IPS DF 4.7 (cell line): ENCODE results near the gene MYCBPAP.

Source experiments
- DNase-seq: peaks from one replicate; pipeline ENCODE4 v3.0.0-alpha.2; 2013; ENCODE audit warnings: low spot score; ENCODE audit errors: extremely low read depth

MYCBPAP gene

GRCh38 chr17:50507871-50508572 lies at the start of gene MYCBPAP:
Gene MYCBPAP (plus strand): TSS chr17:50508439. CDS start chr17:50508675, 236 bp downstream.
- DNase-seq: no peak

- DNase-seq: no peak
These were observed 49.2 kb upstream of the MYCBPAP start for GRCh38 chr17:50458701-50459676.

- no peak for DNase-seq
These were observed 48.5 kb upstream of the MYCBPAP start for GRCh38 chr17:50459756-50460155.

GRCh38 chr17:50460831-50461526 lies 47.3 kb upstream of the MYCBPAP start:
- DNase-seq: no peak

GRCh38 chr17:50461550-50462132 lies 46.6 kb upstream of the MYCBPAP start:
- no peak for DNase-seq

- DNase-seq: no peak
These were observed 45.8 kb upstream of the MYCBPAP start for GRCh38 chr17:50462446-50462845.

- DNase-seq: no peak
These were observed 44.1 kb upstream of the MYCBPAP start for GRCh38 chr17:50464121-50464520.

- DNase-seq: no peak
These were observed 43.5 kb upstream of the MYCBPAP start for GRCh38 chr17:50464736-50465135.

- no peak for DNase-seq
These were observed 43.1 kb upstream of the MYCBPAP start for GRCh38 chr17:50465171-50465570.

- DNase-seq: no peak
These were observed 42.6 kb upstream of the MYCBPAP start for GRCh38 chr17:50465635-50466034.

- DNase-seq: no peak
These were observed 41.7 kb upstream of the MYCBPAP start for GRCh38 chr17:50466371-50467113.

GRCh38 chr17:50467114-50467854 lies 41.0 kb upstream of the MYCBPAP start:
- no peak for DNase-seq

- no peak for DNase-seq
These were observed 40.4 kb upstream of the MYCBPAP start for GRCh38 chr17:50467855-50468303.

- no peak for DNase-seq
These were observed 39.7 kb upstream of the MYCBPAP start, which contains the start of gene CHAD for GRCh38 chr17:50468304-50469207. Gene CHAD (minus strand): TSS chr17:50468880. CDS start chr17:50468813, 67 bp downstream.

- no peak for DNase-seq
These were observed 39.0 kb upstream of the MYCBPAP start for GRCh38 chr17:50469208-50469605.

GRCh38 chr17:50469671-50470305 lies 38.5 kb upstream of the MYCBPAP start:
- DNase-seq: no peak

- DNase-seq: no peak
These were observed 37.8 kb upstream of the MYCBPAP start for GRCh38 chr17:50470426-50470825.
